ENCODE results near the gene CLIP1. TPM values are rescaled to one million over a fixed set of nuclear protein-coding genes. Genes with fewer than 3 reads are reported as not detected.

CLIP1 gene
- total RNA-seq, 1 experiment from 2014 or later = 62.2 TPM

GRCh38 chr12:122454739-122455138 is 32.3 kb upstream of the CLIP1 start:
- Histone ChIP-seq H3K4me3 (ENCODE audit: low read depth, low read length, poor library complexity, severe bottlenecking) (no peak overlapping the region), H3K36me3 (ENCODE audit: insufficient read depth, low read length, poor library complexity, severe bottlenecking) (no peaks in the 10 kb centered on the region), H3K9me3 (ENCODE audit: low read depth, low read length, poor library complexity, severe bottlenecking) (no peaks in the 10 kb centered on the region), H3K4me1 (ENCODE audit: insufficient read depth, low read length, poor library complexity, severe bottlenecking) (no peaks in the 10 kb centered on the region), H3K27me3 (replicated peaks; ENCODE audit: insufficient read depth, low read depth, low read length, poor library complexity) (no peaks in the 10 kb centered on the region), H3K27ac (ENCODE audit: low read depth, low read length, poor library complexity, severe bottlenecking) (no peak overlapping the region)
- no TSS peak for BruUV-seq (replicated peaks)
- ChIA-PET POLR2A (ENCODE audit: low non-redundant PET) (no interaction called here), CTCF (interaction anchor here (0.6 kb wide), 1 partner anchor 33 kb away, joined by 4 read pairs; no protein-coding TSS in a partner anchor)
- DNase-seq (ENCODE audit: low spot score) = no peak
- intact Hi-C loops (cut with micrococcal nuclease; ENCODE audit: unreplicated experiment) = no loop called here
- no peak for TF ChIP-seq CTCF (conservative IDR thresholded peaks at IDR 0.05; ENCODE audit: low read depth, low read length)
- TF ChIP-seq EZH2 (IDR thresholded peaks at IDR 0.05; ENCODE audit: borderline replicate concordance, low read depth, low read length, poor library complexity, severe bottlenecking) = no peak

GRCh38 chr12:122454250-122454721 is 31.8 kb upstream of the CLIP1 start:
- POLR2A ChIA-PET (ENCODE audit: low non-redundant PET) = no interaction called here
- no peaks in the 10 kb centered on the region for H3K4me1 ChIP-seq (ENCODE audit: insufficient read depth, low read length, poor library complexity, severe bottlenecking)
- H3K27ac ChIP-seq (ENCODE audit: low read depth, low read length, poor library complexity, severe bottlenecking) = no peak overlapping the region
- TF ChIP-seq CTCF (conservative IDR thresholded peaks at IDR 0.05; ENCODE audit: low read depth, low read length) (no peak), EZH2 (IDR thresholded peaks at IDR 0.05; ENCODE audit: borderline replicate concordance, low read depth, low read length, poor library complexity, severe bottlenecking) (no peak)
- intact Hi-C loops (cut with micrococcal nuclease; ENCODE audit: unreplicated experiment) = no loop called here
- H3K27me3 ChIP-seq (replicated peaks; ENCODE audit: insufficient read depth, low read depth, low read length, poor library complexity) = no peaks in the 10 kb centered on the region
- no peaks in the 10 kb centered on the region for H3K9me3 ChIP-seq (ENCODE audit: low read depth, low read length, poor library complexity, severe bottlenecking)
- H3K4me3 ChIP-seq (ENCODE audit: low read depth, low read length, poor library complexity, severe bottlenecking) = no peak overlapping the region
- BruUV-seq (replicated peaks) = no TSS peak
- H3K36me3 ChIP-seq (ENCODE audit: insufficient read depth, low read length, poor library complexity, severe bottlenecking) = no peaks in the 10 kb centered on the region
- no peak for DNase-seq (ENCODE audit: low spot score)
- CTCF ChIA-PET = no interaction called here

GRCh38 chr12:122452701-122453285 is 30.3 kb upstream of the CLIP1 start:
- H3K27me3 ChIP-seq (replicated peaks; ENCODE audit: insufficient read depth, low read depth, low read length, poor library complexity) = no peaks in the 10 kb centered on the region
- no peak overlapping the region for H3K27ac ChIP-seq (ENCODE audit: low read depth, low read length, poor library complexity, severe bottlenecking)
- ChIA-PET POLR2A (ENCODE audit: low non-redundant PET) (no interaction called here), CTCF (interaction anchor here (0.5 kb wide), 2 partner anchors 19 to 237 kb away, joined by 3 to 4 read pairs; no protein-coding TSS in a partner anchor)
- H3K4me1 ChIP-seq (ENCODE audit: insufficient read depth, low read length, poor library complexity, severe bottlenecking) = no peaks in the 10 kb centered on the region
- H3K4me3 ChIP-seq (ENCODE audit: low read depth, low read length, poor library complexity, severe bottlenecking) = no peak overlapping the region
- no TSS peak for BruUV-seq (replicated peaks)
- no peaks in the 10 kb centered on the region for H3K9me3 ChIP-seq (ENCODE audit: low read depth, low read length, poor library complexity, severe bottlenecking)
- no peak for TF ChIP-seq CTCF (conservative IDR thresholded peaks at IDR 0.05; ENCODE audit: low read depth, low read length)
- TF ChIP-seq EZH2 (IDR thresholded peaks at IDR 0.05; ENCODE audit: borderline replicate concordance, low read depth, low read length, poor library complexity, severe bottlenecking) = no peak
- DNase-seq (ENCODE audit: low spot score) = no peak
- intact Hi-C loops (cut with micrococcal nuclease; ENCODE audit: unreplicated experiment) = no loop called here
- no peaks in the 10 kb centered on the region for H3K36me3 ChIP-seq (ENCODE audit: insufficient read depth, low read length, poor library complexity, severe bottlenecking)

Measured in A673 (cell line).